ENCODE measurements around the gene CHRNA4.

The CHRNA4 gene

GRCh38 chr20:63356931-63357879 is 3.9 kb downstream of the CHRNA4 start:
- CTCF ChIA-PET, result no interaction called here
- DNase-seq (ENCODE audit: low read depth, low spot score), result no peak
- POLR2A ChIA-PET, result interaction anchor here (0.7 kb wide), 1 partner anchor 29 kb away, joined by 3 read pairs; no protein-coding TSS in a partner anchor
- H3K4me3 ChIP-seq (ENCODE audit: low read depth, low read length), result no peak overlapping the region
- no peak for TF ChIP-seq CTCF (IDR thresholded peaks at IDR 0.05; ENCODE audit: insufficient read depth, low read length, missing control alignments)

GRCh38 chr20:63356511-63356910 is 4.6 kb downstream of the CHRNA4 start:
- no peak for DNase-seq (ENCODE audit: low read depth, low spot score)
- TF ChIP-seq CTCF (IDR thresholded peaks at IDR 0.05; ENCODE audit: insufficient read depth, low read length, missing control alignments), result no peak
- ChIA-PET POLR2A (no interaction called here), CTCF (no interaction called here)
- H3K4me3 ChIP-seq (ENCODE audit: low read depth, low read length), result no peak overlapping the region

- CTCF ChIA-PET, result no interaction called here
- POLR2A ChIA-PET, result no interaction called here
- no peak overlapping the region for H3K4me3 ChIP-seq (ENCODE audit: low read depth, low read length)
- DNase-seq (ENCODE audit: low read depth, low spot score), result no peak
- no peak for TF ChIP-seq CTCF (IDR thresholded peaks at IDR 0.05; ENCODE audit: insufficient read depth, low read length, missing control alignments)
Measured at GRCh38 chr20:63355781-63356295, 5.3 kb downstream of the CHRNA4 start.

DNA sequence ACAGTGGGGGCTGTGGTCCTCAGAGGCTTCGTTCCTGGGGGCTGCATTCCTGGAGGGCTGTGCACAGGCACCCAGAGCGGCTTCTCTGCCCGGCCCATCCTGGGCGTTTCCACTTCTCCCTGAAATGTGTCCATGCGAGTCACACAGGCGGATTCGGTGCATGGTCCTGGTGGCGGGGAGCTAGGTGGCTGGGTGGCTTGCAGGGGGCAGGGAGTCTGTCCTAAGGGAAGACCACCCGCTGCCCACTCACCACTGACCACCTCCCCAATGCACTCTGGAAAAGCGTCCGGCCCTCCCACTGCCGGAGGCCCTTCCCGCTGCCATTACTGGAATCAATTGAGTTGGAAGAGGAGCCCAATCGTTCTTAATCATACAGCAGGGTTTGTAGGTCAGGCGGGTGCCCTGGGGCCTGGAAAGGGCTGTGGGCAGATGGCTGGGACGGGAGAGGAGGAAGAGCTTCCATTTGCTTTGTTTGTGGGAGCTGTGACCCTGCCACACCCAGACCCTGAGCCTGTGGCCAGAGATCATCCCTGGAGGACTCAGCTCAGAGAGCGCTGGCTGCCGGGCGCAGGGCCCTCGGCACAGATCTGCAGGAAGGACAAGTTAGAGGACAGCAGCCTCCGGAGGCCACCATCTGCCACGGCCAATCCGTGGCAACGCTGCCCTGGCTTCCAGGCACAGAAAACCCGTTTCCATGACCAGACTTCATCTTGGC is 6.4 kb downstream of the CHRNA4 start:
- TF ChIP-seq CTCF (IDR thresholded peaks at IDR 0.05; ENCODE audit: insufficient read depth, low read length, missing control alignments), result no peak
- ChIA-PET POLR2A (no interaction called here), CTCF (interaction anchor here (0.9 kb wide), 1 partner anchor 44 kb away, joined by 3 read pairs; no protein-coding TSS in a partner anchor)
- no peak for DNase-seq (ENCODE audit: low read depth, low spot score)
- no peak overlapping the region for H3K4me3 ChIP-seq (ENCODE audit: low read depth, low read length)

DNA sequence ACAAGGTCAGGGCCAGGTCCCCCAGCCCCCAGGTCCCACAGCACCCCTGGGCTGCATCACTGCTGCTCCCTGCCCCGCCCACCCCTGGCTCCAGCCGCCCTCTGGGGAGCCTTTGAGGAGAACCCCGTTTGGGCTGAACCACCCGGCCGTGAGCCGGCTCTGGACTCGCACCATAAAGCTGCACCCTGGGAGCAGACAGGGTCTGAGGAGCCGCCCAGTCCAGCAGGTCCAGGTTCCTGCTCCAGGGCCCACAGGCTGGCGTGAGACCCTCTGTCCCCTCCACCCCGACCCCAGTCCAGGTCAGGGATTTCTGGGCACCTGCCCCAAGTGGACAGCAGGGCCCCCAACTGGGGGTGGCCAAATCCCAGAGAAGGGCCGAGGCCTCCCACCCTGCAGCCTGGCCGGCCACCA is 8.3 kb downstream of the CHRNA4 start:
- no peak for TF ChIP-seq CTCF (IDR thresholded peaks at IDR 0.05; ENCODE audit: insufficient read depth, low read length, missing control alignments)
- DNase-seq (ENCODE audit: low read depth, low spot score), result no peak
- ChIA-PET POLR2A (no interaction called here), CTCF (no interaction called here)
- H3K4me3 ChIP-seq (ENCODE audit: low read depth, low read length), result no peak overlapping the region

Measured in AG04449 (cell line).